ENCODE data around the gene SLC7A7.

GRCh38 chr14:22801716-22802115 lies 13.5 kb downstream of the SLC7A7 start:
- TF ChIP-seq CTCF (conservative IDR thresholded peaks at IDR 0.05; ENCODE audit: low read length) (no peak), EZH2phosphoT487 (IDR thresholded peaks at IDR 0.05; ENCODE audit: borderline replicate concordance) (no peak)

Data from Loucy (cell line).